Measurements from ENCODE around the gene CRACR2B.

CRACR2B gene

DNA sequence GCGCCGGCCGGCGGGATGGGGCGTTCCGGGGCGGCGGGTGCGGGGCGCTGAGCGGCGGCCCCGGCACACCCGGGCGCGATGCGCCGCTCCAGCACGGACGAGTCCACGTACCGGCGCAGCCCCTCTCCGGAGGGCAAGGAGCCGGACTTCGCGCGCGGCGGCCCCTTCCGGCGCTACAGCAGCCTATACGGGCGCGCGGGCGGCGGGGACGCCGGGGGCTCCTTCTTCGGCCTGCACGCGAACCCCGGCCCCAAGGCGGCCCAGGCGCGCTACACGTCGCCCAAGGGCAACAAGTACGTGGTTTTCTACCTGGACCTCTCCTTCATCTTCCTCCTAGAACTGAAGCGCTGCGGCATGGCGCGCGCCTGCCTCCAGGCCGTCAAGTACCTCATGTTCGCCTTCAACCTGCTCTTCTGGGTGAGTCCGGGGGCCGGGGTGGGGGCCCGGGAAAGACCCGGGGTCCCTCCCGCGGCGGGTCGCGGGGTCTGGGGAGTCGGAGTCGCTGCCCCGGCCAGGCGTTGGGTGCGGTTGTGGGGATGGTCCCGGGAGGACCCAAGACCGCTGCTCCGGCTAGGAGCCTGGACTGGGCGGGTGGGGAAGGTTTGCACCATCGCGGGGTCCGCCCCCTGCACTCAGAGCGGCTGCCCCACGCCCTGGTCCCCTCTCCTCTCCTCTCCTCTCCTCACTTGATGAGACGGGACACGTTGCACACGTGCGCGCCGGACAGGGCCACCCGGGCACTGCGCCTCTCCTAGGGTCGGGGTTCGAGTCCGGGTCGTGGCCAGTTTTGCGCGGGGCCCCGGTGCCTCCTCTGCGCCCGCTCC is 22.4 kb downstream of the CRACR2B start:
- DNase-seq (ENCODE audit: low spot score): no peak
- in situ Hi-C loops (cut with MboI; ENCODE audit: low pct_unique_long_range_greater_than_20kb, low sequenced_read_pairs, unreplicated experiment): no loop called here
- TF ChIP-seq, protein P1, sequence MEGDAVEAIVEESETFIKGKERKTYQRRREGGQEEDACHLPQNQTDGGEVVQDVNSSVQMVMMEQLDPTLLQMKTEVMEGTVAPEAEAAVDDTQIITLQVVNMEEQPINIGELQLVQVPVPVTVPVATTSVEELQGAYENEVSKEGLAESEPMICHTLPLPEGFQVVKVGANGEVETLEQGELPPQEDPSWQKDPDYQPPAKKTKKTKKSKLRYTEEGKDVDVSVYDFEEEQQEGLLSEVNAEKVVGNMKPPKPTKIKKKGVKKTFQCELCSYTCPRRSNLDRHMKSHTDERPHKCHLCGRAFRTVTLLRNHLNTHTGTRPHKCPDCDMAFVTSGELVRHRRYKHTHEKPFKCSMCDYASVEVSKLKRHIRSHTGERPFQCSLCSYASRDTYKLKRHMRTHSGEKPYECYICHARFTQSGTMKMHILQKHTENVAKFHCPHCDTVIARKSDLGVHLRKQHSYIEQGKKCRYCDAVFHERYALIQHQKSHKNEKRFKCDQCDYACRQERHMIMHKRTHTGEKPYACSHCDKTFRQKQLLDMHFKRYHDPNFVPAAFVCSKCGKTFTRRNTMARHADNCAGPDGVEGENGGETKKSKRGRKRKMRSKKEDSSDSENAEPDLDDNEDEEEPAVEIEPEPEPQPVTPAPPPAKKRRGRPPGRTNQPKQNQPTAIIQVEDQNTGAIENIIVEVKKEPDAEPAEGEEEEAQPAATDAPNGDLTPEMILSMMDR (IDR thresholded peaks at IDR 0.05; ENCODE audit: extremely low read depth, insufficient read depth, missing control alignments): no peak

DNA sequence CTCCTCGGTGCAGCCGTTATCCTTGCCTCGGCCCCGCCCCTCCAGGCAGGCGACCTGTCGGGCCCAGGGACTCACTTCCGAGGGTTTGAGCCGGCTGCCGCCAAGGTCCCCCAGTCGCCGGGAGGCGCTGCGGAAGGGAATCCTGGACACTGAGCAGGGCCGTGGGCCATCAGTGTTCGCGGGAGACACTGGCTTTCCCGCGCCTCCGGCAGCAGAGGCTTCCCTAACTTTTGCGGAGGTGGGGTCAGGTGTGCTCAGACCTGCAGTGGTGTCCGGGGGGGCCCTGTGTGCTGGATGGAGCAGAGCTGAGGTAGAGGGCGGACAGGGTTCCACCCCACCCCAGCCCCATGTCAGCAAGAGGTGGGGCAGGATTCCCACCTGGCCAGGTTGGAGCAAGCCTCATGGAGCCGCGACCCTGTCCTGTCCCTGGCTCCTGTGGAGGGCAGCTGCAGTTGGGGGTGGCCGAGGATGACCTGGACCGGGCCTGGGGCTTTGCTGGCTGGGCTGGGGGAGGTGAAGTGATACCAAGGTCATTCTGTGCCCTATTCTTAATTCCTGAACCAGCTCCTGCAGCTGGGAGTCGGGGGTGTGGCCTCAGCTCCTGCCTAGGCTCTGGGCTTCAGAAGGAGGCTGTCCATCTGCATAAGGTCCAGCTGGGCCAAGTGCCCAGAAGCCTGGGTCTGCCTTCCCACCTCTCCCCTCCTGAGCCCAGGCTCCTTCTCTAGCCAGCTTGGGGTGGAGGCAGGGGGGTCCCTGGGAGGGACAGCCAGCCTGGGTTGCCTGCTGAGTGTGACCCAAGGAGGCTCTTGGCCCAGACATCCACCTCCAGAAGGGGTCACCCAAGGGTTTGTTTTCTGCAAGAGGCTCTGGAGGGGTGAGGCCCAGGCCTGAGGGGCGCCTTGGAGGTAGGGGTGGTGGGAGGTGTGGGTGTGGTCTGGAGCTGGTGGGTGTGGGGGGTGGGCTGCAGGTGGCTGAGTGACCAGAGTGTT is 23.4 kb downstream of the CRACR2B start:
- in situ Hi-C loops (cut with MboI; ENCODE audit: low pct_unique_long_range_greater_than_20kb, low sequenced_read_pairs, unreplicated experiment): no loop called here
- TF ChIP-seq, protein P1 (IDR thresholded peaks at IDR 0.05; ENCODE audit: extremely low read depth, insufficient read depth, missing control alignments): peak; percentile 47

DNA sequence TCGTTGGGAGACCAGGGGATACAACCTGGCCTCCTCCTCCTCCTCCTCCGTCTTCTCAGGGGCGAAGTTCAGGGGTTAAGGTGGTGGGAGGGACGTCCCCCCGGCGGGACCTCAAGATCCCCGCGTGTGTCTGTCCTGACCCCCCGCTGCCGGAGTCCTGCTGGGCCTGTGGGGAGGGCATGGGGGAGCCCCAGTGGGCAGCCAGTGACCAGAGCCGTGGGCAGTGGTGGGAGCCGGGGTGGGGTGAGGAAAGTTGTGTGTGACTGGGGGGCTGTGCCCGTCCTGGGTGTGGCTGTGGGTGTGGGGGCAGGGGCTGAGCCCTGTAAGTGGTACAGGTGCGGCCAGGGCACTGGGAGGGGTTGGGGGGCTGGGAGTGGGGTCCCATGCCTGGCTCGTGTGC is 25.0 kb downstream of the CRACR2B start:
- TF ChIP-seq, protein P1 (IDR thresholded peaks at IDR 0.05; ENCODE audit: extremely low read depth, insufficient read depth, missing control alignments): no peak
- in situ Hi-C loops (cut with MboI; ENCODE audit: low pct_unique_long_range_greater_than_20kb, low sequenced_read_pairs, unreplicated experiment): no loop called here

More for the DNA sequence above, 23.4 kb downstream of the CRACR2B start:
- DNase-seq (ENCODE audit: low spot score): peak; percentile 72

DNA sequence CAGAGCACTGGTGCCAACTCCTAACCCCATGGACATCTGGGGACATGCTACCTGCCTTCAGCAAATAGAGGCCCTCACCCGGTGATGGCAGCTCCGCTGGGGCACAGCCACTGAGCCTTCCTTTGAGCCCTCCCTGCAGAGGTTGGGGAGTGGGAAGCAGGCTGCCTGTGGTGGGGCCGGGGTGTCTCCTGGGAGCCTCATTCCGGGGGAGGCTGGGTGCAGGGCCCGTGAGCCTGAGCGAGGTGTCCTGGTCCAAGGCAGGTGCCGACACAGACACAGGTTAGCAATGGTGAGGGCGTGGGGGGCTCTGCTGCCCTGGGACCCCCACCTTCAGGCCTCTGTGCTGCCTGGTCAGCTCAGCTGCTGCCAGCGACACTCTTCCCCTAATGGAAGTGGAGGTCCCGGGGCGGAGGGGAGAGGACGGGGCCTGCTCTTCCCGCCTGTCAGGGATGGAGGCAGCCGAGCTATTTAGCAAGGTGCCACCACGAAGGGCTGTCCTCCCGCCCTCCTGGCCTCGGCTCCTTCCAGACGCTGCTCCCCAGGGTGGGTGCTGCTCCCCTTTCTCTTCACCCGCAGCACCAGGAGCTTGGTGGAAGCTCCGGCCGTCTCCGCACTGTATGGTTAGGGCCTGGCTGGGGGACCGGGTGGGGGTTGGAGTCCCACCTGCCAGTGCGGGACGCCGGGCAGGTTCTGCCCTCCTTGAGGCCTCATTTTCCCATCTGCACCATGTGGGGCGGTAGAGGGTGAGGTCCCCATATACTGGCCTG is 26.1 kb downstream of the CRACR2B start:
- no peak for DNase-seq (ENCODE audit: low spot score)
- in situ Hi-C loops (cut with MboI; ENCODE audit: low pct_unique_long_range_greater_than_20kb, low sequenced_read_pairs, unreplicated experiment): no loop called here
- TF ChIP-seq, protein P1 (IDR thresholded peaks at IDR 0.05; ENCODE audit: extremely low read depth, insufficient read depth, missing control alignments): no peak

More for the DNA sequence above, 25.0 kb downstream of the CRACR2B start:
- DNase-seq (ENCODE audit: low spot score): no peak

DNA sequence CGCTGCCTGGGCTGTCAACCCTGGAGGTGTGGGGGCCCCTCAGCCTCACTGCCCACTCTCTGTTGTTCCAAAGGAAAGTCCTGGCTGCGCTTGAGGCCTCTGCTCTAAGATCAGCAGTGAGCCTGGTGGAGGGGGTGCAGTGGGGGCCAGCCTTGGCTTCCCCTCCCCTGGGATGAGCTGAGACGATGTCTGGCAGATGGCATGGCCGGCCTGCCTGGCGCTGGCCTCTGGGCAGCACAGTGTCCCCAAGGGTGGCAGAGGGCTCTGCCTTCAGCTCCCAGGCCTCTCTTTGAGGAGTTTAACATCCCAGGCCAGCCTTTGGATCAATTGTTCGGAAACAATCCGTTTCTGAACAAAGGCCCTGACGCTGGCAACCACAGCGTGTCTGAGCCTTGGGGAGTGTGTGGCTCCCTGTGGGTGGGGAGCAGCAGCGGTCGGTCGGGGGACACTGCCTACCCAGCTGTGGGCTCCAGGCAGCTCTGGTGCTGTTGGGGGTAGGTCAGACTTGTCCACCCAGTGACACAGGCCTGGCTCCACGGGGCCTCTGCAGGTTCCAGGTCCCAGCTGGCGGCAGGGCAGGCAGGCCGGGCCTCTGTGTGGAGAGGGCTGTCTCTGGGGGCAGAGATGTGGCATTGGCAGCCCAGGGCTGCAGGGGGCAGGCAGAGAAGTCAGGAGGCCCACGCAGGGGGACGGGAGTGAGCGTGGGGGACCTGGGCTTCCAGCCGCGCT is 27.0 kb downstream of the CRACR2B start:
- TF ChIP-seq, protein P1 (IDR thresholded peaks at IDR 0.05; ENCODE audit: extremely low read depth, insufficient read depth, missing control alignments): no peak
- no peak for DNase-seq (ENCODE audit: low spot score)
- in situ Hi-C loops (cut with MboI; ENCODE audit: low pct_unique_long_range_greater_than_20kb, low sequenced_read_pairs, unreplicated experiment): no loop called here
